ENCODE measurements around the gene MAFG.
"Not testable (repeated sequence)": the region's sequence is repeated elsewhere in the genome, so short reads cannot be mapped to it uniquely, and the experiment has no call there.

Gene MAFG

DNA sequence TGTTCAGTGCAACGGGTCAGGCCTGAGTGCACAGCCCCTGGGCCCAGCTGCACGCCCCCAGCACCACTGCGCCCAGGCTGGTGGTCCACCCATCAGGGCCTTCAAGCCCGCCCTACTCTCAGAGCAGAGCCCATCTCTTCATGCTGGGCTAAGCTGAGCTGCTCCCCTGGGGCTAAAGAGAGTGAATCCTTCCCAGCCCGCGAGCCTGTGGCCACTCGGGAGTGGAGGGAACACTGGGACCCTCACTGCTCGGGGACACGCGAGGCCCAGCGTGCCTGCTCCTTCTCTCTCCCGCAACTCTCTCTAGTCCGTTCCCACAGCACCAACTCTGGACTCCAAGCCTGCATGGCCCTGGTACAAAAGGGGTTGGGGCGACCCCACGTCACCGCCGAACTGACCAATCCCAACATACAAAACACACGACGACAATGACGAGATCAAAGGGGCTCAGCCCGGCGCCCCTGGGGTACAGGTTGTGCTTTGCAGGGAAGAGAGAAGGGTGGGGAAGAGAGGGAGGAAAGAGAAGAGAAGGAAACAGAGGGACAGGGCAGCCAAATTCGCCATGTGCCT, 5.5 kb downstream of the MAFG start:
- no peak for DNase-seq

- no peak for DNase-seq
These were observed 6.0 kb downstream of the MAFG start for GRCh38 chr17:81921537-81921862.

- no peak for DNase-seq
These were observed 6.7 kb downstream of the MAFG start for GRCh38 chr17:81920612-81921536.

- DNase-seq: no peak
These were observed 8.5 kb downstream of the MAFG start for GRCh38 chr17:81918832-81919545.

DNA sequence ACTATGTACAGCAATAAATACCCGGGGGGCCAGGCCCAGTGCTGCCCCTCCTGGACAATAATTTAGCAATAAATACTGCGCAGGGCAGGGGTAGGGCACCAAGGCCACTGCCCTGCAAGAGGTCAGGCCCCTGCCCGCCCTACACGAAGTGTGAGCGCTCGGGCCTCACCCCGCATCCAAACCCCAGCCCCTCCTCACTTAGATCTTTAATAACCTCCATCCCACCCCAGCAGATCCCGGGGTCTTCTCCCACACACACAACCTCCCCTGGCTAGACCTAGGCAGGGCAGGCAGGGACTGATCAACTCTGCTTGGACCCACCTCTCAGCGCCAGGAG, 9.2 kb downstream of the MAFG start:
- DNase-seq: not testable (repeated sequence)

DNA sequence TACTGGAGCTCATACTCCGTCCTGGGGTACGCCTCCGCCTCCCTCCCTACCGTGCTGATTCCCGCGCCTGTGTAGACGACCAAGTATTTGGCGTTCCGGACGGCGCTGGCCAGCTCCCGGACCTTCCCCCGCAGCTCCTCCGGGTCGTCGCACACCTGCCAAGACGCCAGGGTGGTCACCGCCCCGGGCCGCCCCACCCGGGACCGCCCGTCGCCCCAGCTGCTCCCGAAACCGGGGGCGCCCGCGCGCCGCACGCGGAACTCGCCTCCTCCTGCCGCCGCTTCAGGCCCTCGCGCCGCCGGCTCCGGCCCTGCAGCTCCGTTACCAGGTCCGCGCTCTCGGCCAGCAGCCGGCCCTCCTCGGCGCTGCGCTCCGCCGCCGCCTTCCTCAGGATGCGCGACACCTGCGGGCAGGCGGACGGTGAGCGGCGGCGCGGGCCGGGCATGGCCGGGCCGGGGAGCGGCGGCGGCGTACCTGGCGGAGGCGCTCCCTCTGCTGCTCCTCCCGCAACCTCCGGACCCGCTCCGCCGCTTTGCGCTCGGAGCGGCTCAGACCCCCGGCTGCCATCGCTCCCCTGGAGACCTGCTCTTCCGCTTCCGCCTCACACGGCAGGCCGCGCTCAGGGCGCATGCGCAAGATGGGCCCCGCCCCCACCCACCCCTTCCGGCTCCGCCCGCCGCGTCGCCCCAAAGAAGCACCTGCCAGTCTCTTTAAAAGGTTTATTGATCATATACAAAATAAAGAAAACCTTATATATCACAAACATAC, 9.8 kb downstream of the MAFG start, which contains the start of gene SIRT7:
Gene SIRT7 (minus strand): TSS at position 612 of the 768 bp plus-strand sequence. CDS start 45 bp downstream, at position 567.
- peak; percentile 86 for DNase-seq

- no peak for DNase-seq
These were observed 11.1 kb downstream of the MAFG start for GRCh38 chr17:81916234-81917001.

- DNase-seq: no peak
These were observed 12.2 kb downstream of the MAFG start for GRCh38 chr17:81915331-81915730.

- DNase-seq: no peak
These were observed 13.3 kb downstream of the MAFG start for GRCh38 chr17:81914103-81914850.

- DNase-seq: no peak
These were observed 14.0 kb downstream of the MAFG start for GRCh38 chr17:81913394-81914102.

DNA sequence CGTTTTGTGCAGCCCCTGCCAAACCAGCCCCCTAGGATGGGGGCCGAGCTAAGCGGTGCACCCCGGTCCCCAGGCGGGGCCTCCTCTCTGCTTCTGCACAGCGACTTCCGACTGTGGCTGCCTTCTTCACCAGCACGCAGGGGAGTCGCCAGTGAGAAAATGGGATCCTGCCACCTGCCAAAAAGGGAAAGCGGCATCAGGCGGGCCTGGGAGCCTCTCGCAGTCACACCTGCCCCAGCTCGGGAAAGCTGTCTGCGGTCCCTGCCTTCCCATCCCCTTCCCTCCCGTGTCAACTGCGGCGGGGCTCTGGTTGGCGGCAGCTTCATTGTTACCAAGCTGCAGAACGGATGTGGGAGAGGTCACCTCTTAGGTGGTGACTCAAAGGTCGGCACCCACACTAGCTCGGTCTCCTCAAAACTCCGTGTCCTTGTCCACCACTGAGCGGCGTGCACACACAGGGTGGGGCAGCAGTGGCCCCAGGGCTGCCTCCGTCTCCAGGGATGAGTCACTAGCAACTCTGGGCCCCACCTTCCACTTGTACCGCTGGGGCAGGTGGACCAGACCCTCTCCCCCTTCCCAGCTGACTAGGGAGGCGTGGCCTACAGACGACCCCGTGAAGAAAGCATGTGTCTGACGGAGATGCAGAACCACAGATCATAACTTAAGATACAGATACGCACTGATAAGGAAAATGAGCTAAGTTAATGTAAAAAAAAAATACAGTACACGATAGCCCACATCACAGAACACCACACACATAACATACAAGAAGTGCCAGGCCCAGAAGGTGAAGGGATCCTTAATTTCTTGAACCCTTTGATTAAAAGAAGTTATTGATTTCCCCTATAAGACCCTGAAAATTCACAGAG, 14.9 kb downstream of the MAFG start:
- no peak for DNase-seq

GRCh38 chr17:81911969-81912368, 15.6 kb downstream of the MAFG start:
- DNase-seq: no peak

DNA sequence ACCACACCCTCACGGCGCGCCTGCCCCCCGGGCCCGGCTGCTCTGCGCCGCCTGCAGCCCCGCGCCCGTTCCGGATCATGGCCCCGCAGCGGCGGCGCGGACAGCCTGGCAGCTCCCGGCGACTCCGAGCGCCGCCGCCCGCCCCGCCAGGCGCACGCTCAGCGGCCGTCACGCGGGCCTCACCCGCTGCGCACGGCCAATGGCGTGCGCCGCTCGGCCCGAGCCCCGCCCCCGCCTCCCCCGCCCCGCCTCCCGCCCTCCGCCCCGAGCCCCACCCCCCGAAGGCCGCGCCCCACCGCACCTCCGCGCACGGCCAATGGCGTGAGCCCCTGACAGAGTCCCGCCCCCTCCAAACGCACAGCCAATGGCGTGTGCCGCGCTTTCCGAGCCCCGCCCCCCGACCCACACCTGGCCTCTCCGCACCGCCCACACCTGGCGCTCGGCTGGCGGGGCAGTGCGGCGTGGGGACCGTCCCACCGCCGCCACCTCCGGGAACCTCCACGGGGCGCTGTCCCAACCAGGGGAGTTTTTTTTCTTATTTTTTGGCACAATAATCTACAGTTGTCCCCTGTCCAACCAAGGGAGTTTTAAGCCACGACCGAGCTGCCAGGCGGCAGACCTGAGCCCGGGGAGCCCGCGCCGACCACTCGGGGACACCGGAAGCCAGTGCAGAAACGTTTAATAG, 16.1 kb downstream of the MAFG start, which contains the start of gene PCYT2:
Gene PCYT2 (minus strand): TSS at position 123 of the 685 bp plus-strand sequence. CDS start 44 bp downstream, at position 79.
- DNase-seq: peak; percentile 91

GRCh38 chr17:81910840-81911276, 16.7 kb downstream of the MAFG start:
- DNase-seq: no peak

DNA sequence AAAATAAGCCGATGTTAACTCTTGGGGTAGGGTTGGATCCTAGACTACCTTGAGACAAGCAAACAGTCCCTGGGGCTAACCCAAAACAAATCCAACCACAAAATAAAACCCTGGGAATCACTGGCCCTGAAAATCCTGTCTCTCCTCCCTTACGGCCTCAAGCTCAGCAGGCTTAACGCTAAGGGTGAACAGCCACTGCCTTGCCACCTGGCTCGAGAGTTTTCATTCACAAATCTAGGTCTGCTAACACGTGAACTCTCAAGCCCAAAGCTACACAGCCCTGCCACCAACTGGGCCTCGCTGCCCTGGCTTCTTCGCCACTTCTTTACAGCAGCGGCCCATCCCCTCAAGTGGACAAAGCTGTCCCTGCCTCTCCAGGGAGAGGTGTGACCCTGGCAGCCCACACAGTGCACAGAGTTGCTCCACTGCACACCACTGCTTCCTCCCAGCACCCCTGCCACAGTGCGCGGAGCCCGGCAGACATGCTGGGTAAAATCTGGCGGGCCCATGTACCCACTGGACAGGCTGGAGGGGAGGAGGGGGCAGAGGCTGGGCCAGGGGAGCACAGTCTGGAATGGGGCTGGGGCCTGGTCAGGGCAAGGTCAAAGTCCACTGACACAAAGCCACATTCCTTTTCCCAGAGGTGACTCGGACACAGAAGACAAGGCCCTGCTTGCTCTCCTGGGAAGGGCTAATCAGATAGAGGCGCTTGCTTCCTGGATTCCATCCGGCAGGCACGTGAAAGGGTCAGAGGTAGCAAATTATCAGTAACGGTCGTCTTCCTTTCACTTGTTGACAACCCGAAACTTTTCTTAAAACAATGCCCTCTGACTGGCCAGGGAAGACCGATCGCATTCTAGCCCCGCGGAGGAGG, 17.3 kb downstream of the MAFG start:
- DNase-seq: no peak

DNA sequence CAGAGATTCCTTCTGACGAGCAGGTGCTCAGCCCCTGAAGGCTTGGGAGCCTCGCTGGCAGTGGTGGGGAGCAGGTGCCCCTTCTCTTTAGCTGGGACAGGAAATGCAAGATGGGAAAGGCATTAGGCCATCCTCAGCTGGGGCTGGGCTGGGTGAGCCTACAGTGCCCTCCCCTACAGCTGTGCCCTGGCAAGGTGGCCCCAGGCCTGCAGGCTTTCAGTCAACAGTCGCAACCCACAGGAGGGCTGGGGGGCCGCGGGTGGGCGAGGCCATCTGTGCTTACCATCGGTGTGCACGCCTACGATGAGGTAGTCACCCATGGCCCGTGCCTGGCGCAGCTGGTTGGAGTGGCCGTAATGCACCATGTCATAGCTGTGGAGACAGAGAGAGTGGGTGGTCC, 18.3 kb downstream of the MAFG start:
- DNase-seq: no peak

GRCh38 chr17:81908793-81909192, 18.7 kb downstream of the MAFG start:
- DNase-seq: no peak

Measured in CD4-positive, alpha-beta T cell treated with Interferon gamma for 1 hour (primary cell).